Retinal pigment epithelial cell (primary cell): ENCODE data around the gene LTC4S.

Experiments used
- DNase-seq: peaks from one replicate; pipeline ENCODE4 v3.0.0-alpha.2; 2010; ENCODE audit warnings: low read depth
- H3K4me3 ChIP-seq: 2 replicates; pipeline ENCODE4 v1.5.1; 2011; ENCODE audit warnings: mild to moderate bottlenecking, low read length, control low read depth, moderate library complexity
- CTCF ChIP-seq: conservative IDR thresholded peaks from 2 replicates; pipeline ENCODE4 v1.5.1; 2011; ENCODE audit warnings: low read depth, low read length, control low read depth, inconsistent platforms

LTC4S gene

GRCh38 chr5:179800071-179800695, 6.4 kb downstream of the LTC4S start:
- no peak overlapping the region for H3K4me3 ChIP-seq
- no peak for TF ChIP-seq CTCF
- DNase-seq, result no peak

- DNase-seq, result no peak
- TF ChIP-seq CTCF, result no peak
Observed at GRCh38 chr5:179800696-179801201, 7.0 kb downstream of the LTC4S start.

GRCh38 chr5:179801304-179802206, 7.8 kb downstream of the LTC4S start:
- no peak overlapping the region for H3K4me3 ChIP-seq
- TF ChIP-seq CTCF, result peak; percentile 76
- DNase-seq, result no peak

More at GRCh38 chr5:179800696-179801201, 7.0 kb downstream of the LTC4S start:
- H3K4me3 ChIP-seq, result no peak overlapping the region

- TF ChIP-seq CTCF, result no peak
- no peak overlapping the region for H3K4me3 ChIP-seq
- DNase-seq, result no peak
Observed at GRCh38 chr5:179802207-179802883, 8.6 kb downstream of the LTC4S start.

GRCh38 chr5:179802950-179803562, 9.3 kb downstream of the LTC4S start:
- DNase-seq, result no peak
- peak; percentile 1 for TF ChIP-seq CTCF
- H3K4me3 ChIP-seq, result no peak overlapping the region

- peak overlapping the region; percentile 8 for H3K4me3 ChIP-seq
- no peak for TF ChIP-seq CTCF
- DNase-seq, result no peak
Observed at GRCh38 chr5:179803651-179804554, 10.1 kb downstream of the LTC4S start.
